GM18951 (cell line): ENCODE measurements around the gene GYPB.
"Not testable (repeated sequence)": the region's sequence is repeated elsewhere in the genome, so short reads cannot be mapped to it uniquely, and the experiment has no call there.

Experiments used
- POLR2A ChIP-seq: IDR thresholded peaks from 4 replicates; pipeline ENCODE4 v1.6.1; 2011; ENCODE audit warnings: mild to moderate bottlenecking; ENCODE audit not compliant: insufficient read length, insufficient read depth; ENCODE audit errors: extremely low read depth
- in situ Hi-C: fragments of 300-500 bp; cut with MboI; formaldehyde crosslinking; loops from one replicate; pipeline ENCODE4 v1.12.0; 2022; ENCODE audit warnings: low sequenced_read_pairs, mixed read lengths, inconsistent platforms; ENCODE audit not compliant: unreplicated experiment

GYPB gene

DNA sequence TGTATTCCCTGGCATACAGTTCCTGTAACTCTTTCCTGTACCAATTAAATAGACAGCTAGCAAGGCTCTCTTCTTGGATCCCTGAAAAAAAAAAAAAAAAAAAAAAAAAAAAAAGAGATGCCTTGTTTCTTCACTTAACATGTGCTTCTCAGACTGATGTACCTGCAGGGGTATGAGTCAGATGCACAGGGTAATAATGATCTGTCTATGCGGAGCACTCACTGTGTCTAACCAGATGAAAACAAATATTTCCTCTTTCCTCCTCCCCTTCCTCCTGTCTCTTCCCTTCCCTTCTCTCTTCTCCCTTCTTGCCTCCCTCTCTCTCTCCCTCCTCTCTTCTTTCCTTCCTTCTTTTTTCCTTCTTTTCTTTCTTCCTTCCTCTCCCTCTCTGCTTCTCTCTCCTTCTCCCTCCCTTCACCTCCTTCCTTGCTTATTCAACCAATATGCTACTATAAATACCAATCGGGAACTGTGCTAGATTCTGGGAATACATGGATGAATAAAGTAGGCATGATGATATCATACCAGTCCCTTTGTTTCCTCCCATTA is 3.0 kb downstream of the GYPB start:
- in situ Hi-C loops, result not testable (repeated sequence)

DNA sequence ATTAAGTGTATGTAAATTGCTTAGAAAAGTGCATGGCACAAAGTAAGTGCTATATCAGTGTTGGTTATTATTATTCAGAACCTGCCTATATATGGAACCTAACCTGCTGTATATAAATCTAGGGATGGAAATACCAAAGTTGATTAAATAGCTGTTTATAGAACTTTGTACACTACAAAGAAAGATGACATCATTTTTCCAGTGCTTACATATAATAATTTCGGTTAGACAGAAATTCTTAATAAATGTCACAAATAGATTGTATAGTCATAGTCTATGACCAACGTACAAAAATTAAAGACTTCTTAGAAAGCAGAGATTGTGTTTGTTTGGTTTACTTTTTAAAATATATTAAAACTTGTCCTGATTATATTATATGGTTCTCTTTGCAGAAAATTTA is 4.4 kb downstream of the GYPB start:
- no peak for TF ChIP-seq POLR2A
- in situ Hi-C loops, result no loop called here

DNA sequence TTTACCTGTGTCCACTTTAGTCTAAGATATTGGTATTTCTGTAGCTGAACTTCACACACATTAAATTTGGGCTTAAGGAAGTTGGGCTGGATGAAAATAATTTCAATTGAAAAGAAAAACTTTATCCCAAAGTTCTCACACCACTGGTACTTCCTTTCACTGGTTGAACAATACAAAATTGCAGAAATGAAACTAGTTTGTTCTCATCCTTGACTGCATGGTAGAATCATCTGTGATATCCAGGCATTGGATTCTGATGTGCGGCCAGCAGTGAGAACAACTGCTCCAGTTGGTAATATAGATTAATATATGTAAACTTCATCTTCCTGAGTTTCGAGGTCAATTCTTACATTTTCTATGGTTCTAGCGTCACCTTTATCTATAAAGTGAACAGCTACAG is 10.6 kb downstream of the GYPB start:
- in situ Hi-C loops, result not testable (repeated sequence)

DNA sequence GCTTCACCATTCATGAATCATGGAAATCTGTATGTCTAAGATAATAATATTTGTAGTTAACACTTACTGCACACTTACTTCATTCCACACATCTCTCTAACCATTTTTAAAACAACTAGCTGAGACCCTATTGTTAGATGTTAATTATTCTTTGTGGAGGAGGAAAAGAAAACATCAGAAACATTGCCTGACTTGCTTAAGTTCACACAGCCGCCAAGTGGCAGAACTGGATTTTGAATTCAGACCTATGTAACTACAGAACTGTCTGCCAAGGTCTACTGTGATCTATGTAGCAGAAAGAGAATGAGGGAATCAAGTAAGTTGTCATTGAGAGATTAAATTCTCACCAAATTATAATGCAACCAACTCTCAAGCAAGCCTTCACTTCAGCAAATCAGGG is 11.2 kb downstream of the GYPB start:
- in situ Hi-C loops, result not testable (repeated sequence)

DNA sequence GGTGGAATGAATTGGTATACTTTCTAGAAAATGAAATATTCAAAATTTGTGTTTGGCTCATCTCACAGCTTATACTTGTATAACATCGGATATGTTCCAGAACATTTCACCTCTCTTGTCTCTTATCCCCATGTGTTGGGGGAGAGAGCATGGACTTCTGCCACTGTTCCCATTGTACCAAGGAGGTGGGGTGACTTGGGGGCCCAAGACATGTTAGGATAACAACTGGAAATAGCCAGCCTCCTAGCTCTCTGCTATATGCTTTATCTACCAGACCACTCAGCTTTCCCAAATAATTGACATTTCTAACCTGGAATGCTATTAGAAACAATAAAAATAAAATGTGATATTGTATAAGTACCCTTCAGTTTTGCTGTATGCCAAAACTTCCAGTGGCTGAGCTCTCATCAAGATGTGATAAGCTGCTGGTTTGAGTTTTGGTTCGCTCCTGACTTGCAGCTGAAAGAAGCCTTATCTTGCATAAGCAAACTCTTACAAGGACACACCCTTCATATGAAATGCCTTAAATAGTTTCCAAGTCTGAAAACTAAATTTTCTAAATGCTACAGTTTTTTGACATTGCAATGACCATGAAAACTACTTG is 12.9 kb downstream of the GYPB start:
- in situ Hi-C loops, result not testable (repeated sequence)

DNA sequence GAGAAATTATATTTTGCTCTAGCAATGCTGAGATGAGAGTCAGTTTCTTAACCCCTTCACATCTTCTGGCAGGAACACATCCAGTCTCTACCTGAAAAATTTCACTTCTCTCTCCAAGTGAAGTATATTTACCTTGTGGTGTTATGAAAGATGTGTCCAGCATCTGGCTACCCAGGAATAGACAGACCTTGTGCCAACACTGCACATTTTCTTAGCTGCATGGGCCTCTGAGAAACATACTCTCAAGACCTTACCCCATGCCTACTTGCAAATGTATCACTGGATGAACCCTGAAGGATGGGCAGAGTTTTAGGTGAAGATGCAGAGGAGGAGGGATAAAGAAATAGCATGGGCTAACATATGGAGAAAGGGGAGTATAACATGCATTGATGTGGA is 13.6 kb downstream of the GYPB start:
- in situ Hi-C loops, result not testable (repeated sequence)

DNA sequence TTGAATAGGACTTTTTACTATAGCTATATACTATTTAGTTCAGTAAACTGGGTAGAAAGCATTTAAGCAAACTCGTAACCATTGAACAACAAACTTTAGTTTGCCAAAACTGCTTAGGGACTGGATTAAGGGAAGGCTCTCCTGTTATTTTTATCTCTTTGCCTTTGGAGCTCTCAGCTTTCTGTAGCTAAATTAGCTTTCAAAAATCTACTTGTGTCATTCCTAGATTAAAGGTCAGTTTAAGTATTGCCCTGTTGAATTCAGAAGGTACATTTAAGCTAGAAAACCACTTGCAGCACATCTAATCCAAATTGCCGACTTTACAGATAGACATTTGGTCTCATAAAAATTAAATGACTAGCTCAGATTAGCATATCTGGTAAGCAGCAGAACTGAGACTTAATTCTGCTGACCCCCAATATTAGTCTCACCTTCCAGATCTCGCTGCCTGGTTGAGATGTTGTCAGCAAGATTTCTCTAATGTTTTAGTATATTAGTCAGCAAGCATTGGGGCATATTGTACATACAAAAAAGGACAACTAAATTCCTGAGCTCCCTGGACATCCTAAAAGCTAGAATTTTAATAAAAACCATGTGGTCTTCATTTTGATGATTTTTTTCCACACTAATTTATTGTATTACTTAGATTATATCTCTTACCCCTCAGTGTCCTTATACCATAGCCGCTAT is 14.2 kb downstream of the GYPB start:
- in situ Hi-C loops, result not testable (repeated sequence)

DNA sequence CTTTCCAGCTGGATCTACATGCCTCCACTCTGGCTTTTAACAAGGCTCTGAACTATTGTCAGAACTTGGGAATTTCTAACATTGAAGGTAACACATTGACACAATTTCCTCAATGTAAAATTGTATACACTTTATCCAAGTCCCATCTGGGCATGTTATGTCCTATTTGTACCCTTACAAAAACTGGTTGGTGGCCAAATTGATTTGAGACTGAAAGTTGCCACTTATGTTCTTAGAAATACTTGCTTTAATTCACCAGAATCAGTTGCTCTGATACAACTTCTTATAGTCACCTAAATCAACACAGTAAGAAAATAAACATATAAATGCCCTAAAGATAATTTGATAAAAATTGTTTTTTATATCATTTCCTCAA is 15.3 kb downstream of the GYPB start:
- in situ Hi-C loops, result not testable (repeated sequence)

DNA sequence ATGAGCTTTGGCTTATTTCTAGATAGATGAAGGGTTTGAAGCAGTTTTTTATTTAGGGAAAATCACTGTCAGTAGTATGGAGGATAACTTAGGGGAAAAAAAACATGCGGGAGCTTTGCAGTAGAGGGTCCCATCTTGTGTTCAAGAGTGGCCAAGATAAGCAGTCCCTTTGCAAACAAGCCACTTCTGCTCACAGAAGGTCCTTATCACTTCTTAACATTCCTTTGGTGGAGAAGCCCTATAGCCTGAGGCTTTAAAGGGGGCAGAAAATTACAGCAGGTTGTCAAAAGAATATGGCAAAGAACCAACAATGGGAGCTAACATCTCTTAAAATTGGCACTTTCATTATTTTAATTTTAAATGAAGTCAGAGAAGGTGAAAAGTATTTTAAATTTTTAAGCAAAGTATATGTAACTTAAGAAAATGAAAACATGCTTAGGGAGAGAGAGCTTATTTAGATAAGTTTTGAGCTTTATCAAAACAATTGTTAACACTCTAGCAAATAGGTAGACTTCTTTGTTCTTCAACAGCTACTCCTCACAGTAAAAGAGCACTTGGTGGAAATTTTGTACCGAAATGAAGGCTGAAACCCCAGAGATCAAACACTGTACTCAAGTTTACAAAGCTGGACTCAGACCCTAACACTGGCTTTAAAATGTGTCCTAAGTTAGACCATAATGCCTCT is 15.8 kb downstream of the GYPB start:
- in situ Hi-C loops, result not testable (repeated sequence)

DNA sequence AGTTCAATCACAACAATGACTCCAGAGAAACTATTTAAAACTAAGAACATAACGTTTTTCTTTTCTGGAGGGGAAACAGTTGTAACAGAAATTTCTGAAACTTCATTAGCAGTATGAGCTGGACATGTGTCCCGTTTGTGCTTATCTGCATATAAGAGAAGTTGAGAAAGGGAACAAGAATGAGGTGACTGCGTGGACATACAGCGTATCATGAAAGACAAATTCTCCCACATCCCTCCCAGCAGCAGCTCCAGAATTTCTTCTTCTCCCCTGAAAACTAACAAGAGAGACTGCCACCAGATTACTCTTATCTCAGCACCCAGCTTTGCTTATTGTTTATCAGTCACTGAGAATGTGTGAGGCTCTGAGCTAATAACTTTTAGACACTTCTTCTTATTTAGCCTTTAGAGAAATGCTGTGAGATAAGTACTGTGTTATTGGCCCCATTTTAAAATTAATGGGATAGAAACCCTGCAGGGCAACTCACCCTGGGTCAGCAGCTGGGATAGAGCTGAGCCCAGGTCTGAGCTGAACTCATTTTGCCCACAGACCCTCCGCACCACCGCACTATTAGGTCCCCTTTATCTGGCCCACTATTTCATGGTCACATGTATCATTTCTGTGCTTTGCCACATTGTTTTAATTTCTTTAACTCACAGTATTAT is 18.7 kb downstream of the GYPB start:
- in situ Hi-C loops, result not testable (repeated sequence)

DNA sequence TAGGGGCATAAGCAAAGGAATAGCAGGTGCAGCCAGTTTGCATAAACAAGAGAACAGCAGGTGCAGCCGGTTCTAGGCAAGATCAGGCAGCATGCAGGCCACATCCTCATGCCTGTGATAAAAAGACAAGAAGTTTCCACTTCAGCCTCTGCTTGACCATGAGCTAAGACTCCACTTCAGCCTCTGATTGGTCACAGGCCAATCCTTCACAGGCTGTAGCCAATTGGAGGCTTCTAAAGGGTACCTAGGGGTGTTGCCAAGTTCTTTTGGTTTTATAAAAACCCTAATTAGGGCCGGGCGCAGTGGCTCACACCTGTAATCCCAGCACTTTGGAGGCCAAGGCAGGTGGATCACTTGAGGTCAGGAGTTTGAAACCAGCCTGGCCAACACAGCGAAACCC is 23.0 kb downstream of the GYPB start:
- in situ Hi-C loops, result loop anchor here (10.0 kb wide), 1 partner anchor 121 kb away; no protein-coding TSS in a partner anchor

DNA sequence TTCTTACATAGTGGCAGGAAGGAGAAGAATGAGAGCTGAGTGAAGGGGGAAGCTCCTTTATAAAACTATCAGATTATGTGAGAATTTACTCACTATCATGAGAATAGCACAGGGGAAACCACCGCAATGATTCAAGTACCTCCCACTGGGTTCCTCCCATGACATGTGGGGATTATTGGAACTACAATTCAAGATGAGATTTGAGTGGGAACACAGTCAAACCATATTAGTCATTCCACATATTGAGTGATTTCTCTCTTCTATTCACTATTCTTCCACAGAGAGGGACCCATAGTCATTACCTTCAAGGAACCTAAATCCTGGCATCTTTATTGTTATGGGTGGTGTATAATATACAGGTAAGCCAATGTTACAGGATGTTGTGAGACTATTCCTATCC is 27.4 kb downstream of the GYPB start:
- in situ Hi-C loops, result loop anchor here (10.0 kb wide), 1 partner anchor 117 kb away; no protein-coding TSS in a partner anchor

DNA sequence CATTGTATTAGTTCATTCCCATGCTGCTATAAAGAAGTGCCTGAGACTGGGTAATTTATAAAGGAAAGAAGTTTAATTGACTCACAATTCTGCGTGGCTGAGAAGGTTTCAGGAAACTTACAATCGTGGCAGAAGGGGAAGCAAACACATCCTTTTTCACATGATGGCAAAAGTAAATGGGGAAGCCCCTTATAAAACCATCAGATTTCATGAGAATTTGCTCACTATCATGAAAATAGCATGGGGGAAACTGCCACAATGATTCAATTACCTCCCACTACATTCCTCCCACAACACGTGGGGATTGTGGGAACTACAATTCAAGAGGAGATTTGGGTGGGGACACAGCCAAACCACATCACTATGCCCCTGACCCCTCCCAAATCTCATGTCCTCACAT is 28.5 kb downstream of the GYPB start:
- in situ Hi-C loops, result loop anchor here (10.0 kb wide), 1 partner anchor 116 kb away; no protein-coding TSS in a partner anchor

DNA sequence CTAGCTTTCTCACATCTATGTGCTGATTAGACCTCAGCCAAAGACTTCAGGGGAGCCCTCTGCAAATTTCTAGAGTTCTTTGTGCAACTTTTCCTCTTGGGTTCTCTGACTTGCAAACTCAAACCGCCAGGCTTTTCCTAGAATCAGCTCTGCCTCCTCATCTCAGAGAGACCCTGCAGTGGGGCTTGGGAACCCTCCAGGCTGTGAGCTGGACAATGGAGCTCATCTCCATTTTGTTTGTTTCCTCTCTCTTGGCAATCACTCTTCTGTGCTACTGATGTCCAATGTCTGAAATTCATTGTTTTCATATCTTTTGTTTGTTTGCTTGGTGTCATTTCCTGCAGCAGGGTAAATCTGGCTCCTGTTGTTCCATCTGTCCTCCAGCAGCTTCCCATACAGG is 33.0 kb downstream of the GYPB start:
- no peak for TF ChIP-seq POLR2A
- in situ Hi-C loops, result no loop called here

DNA sequence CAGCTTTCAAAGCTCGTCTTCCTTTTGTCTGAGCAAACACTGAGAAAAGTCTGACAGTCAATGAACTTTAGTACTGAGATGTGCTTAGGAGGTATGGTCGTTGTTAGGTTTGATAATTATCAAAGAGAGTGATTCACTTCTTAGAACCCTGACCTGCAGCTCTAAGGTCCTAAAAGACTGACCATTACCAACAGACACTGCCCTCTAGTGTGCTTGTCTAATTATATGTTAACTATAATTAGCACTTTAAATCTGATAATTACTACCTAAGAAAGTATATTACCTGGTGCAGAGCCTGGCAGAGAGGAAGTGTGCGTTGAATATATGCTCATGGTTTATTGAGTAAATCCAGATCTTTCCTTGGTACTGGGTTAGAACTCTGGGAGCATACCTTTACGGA is 38.4 kb downstream of the GYPB start:
- in situ Hi-C loops, result not testable (repeated sequence)

DNA sequence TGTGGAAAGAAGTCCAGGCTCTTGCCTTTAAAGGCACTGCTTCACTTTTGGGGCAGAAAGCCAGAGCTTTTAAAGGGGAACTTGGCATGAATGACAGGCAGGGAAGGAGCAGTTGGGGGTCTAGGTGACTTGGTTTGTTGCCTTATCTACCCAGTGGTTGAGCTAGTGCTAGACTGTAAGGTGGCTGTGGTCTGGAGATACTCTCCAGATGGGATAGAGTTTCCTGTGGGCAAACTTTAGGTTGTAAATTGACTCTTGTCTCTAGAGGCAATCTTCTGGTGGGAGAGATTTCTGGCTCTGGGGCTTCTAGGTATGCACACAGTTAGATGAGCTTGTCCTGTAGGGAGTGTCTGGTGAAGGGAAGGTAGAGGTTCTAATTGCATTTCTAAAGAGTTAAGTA is 43.7 kb downstream of the GYPB start:
- in situ Hi-C loops, result not testable (repeated sequence)

DNA sequence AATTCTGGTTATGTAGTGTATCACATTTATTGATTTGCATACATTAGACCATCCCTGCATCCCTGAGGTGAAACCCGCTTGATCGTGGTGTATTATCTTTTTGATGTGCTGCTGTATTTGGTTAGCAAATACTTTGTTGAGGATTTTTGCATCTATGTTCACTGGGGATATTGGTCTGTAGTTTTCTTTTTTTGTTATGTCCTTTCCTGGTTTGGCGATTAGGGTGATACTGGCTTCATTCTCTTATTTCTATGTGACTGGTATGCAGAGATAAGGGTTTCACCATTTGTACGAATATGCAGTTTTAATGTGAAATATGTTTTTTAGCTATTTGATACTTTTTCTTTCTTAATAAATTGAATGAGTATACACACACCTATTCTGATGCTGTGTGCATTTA is 45.2 kb downstream of the GYPB start:
- in situ Hi-C loops, result not testable (repeated sequence)
